CD4-positive, alpha-beta T cell (primary cell): Measurements from ENCODE around the gene CAMTA1. TPM values are rescaled to one million over a fixed set of nuclear protein-coding genes. Genes with fewer than 3 reads are reported as not detected.

Experiments
- ATAC-seq: fragments of 200-7000 bp; cut with Tn5 transposase; one replicate; pipeline ENCODE4 v1.10.0; 2022; ENCODE audit warnings: mild to moderate bottlenecking; ENCODE audit not compliant: poor library complexity
- CTCF ChIA-PET: fragments of 350-600 bp; sonication (Branson Sonifier 250); formaldehyde crosslinking; loops from one replicate; lab custom pipeline; 2021; ENCODE audit warnings: antibody characterized with exemption, inconsistent platforms; lab: Charles Lee
- POLR2A ChIA-PET: fragments of 350-600 bp; sonication (Branson Sonifier 250); formaldehyde crosslinking; loops from one replicate; lab custom pipeline; 2021; ENCODE audit warnings: antibody characterized with exemption, inconsistent platforms; lab: Charles Lee
- DNase-seq, 14 experiments: peaks; one replicate each; pipeline ENCODE4 v3.0.0-alpha.2; 2013 to 2020; ENCODE audit warnings: mixed read lengths in 2 of 14
- H3K27ac ChIP-seq, 2 donors: one replicate each; pipeline versions ENCODE4 v1.5.1 to v1.7.0; 2013; ENCODE audit warnings: low read length in 2 of 2, low read depth in 1 of 2, mild to moderate bottlenecking in 1 of 2
- H3K27me3 ChIP-seq, 2 experiments: 1 replicate in 1 of 2; 2 replicates in 1 of 2; pipeline versions ENCODE4 v1.6.1 to v1.7.0; 2013; ENCODE audit warnings: low read length in 2 of 2, control low read depth in 1 of 2, mild to moderate bottlenecking in 1 of 2, moderate library complexity in 1 of 2; ENCODE audit not compliant: insufficient read depth in 2 of 2, control insufficient read depth in 1 of 2
- H3K36me3 ChIP-seq: one replicate; pipeline ENCODE4 v1.6.1; 2013; ENCODE audit warnings: low read length, control low read depth; ENCODE audit not compliant: insufficient read depth
- H3K4me1 ChIP-seq: one replicate; pipeline ENCODE4 v1.6.1; 2013; ENCODE audit warnings: low read length, control low read depth; ENCODE audit not compliant: insufficient read depth
- H3K4me3 ChIP-seq: one replicate; pipeline ENCODE4 v1.5.1; 2013; ENCODE audit warnings: mild to moderate bottlenecking, low read length, moderate library complexity
- H3K9me3 ChIP-seq, 2 experiments: 1 replicate in 1 of 2; 2 replicates in 1 of 2; pipeline versions ENCODE4 v1.6.1 to v1.7.0; 2013; ENCODE audit warnings: low read length in 2 of 2, mild to moderate bottlenecking in 2 of 2, control low read depth in 1 of 2, moderate library complexity in 1 of 2; ENCODE audit not compliant: control insufficient read depth in 1 of 2, insufficient read depth in 1 of 2
- H3K27ac Mint-ChIP-seq: one replicate; pipeline ENCODE4 v1.8.0; 2020; ENCODE audit warnings: mixed read lengths
- H3K27me3 Mint-ChIP-seq: one replicate; pipeline ENCODE4 v1.8.0; 2021; ENCODE audit warnings: mixed read lengths
- H3K36me3 Mint-ChIP-seq: one replicate; pipeline ENCODE4 v1.8.0; 2021; ENCODE audit warnings: low read depth, mixed read lengths
- H3K4me1 Mint-ChIP-seq: one replicate; pipeline ENCODE4 v1.8.0; 2021; ENCODE audit warnings: low read depth, mixed read lengths
- H3K4me3 Mint-ChIP-seq: one replicate; pipeline ENCODE4 v1.8.0; 2020; ENCODE audit warnings: mild to moderate bottlenecking, mixed read lengths
- H3K9me3 Mint-ChIP-seq: one replicate; pipeline ENCODE4 v1.8.0; 2020; ENCODE audit warnings: mixed read lengths
- CTCF ChIP-seq: fragments of 200-600 bp; IDR thresholded peaks from one replicate; pipeline ENCODE4 v1.8.0; 2022; ENCODE audit warnings: antibody characterized with exemption, mild to moderate bottlenecking
- intact Hi-C, 2 experiments: fragments of 100-400 bp; cut with DNase I in 1 of 2; cut with micrococcal nuclease in 1 of 2; formaldehyde crosslinking; loops; one replicate each; pipeline versions ENCODE4 v1.15.1 to v1.9.0; 2023 to 2025; cut with DNase I, micrococcal nuclease
- total RNA-seq, 174 experiments: library from RNA in 2 of 174; stranded (reverse) in 2 of 174; gene quantifications; one replicate each; pipeline ENCODE4 v1.2.3 and lab custom pipeline; 2021 to 2026

Gene CAMTA1
- total RNA-seq, 2 experiments from 2014 or later: 38.6 to 39.3 TPM

GRCh38 chr1:7712731-7713323 lies 927.6 kb downstream of the CAMTA1 start:
- H3K27me3 Mint-ChIP-seq: peaks cover 68% of the 10 kb centered on the region
- no peaks in the 10 kb centered on the region for H3K9me3 Mint-ChIP-seq
- no peaks in the 10 kb centered on the region for H3K4me1 ChIP-seq
- DNase-seq: no peak
- no peaks in the 10 kb centered on the region for H3K36me3 Mint-ChIP-seq
- no peaks in the 10 kb centered on the region for H3K4me1 Mint-ChIP-seq
- no peaks in the 10 kb centered on the region for H3K36me3 ChIP-seq
- no peak overlapping the region for H3K27ac ChIP-seq
- TF ChIP-seq CTCF: no peak
- no peak overlapping the region for H3K27ac Mint-ChIP-seq
- H3K9me3 ChIP-seq: no peaks in the 10 kb centered on the region
- no peak overlapping the region for H3K4me3 Mint-ChIP-seq
- peaks cover 17 to 23% of the 10 kb centered on the region in 2 experiments for H3K27me3 ChIP-seq
- intact Hi-C loops: no loop called here
- no peak overlapping the region for H3K4me3 ChIP-seq
- ATAC-seq: no peak
- ChIA-PET POLR2A (no interaction called here), CTCF (no interaction called here)

GRCh38 chr1:7716506-7716905 lies 931.3 kb downstream of the CAMTA1 start:
- DNase-seq (no peak), ATAC-seq (no peak)
- Histone ChIP-seq H3K4me3 (no peak overlapping the region), H3K4me1 (no peaks in the 10 kb centered on the region), H3K27ac (no peak overlapping the region), H3K36me3 (no peaks in the 10 kb centered on the region), H3K9me3 (no peaks in the 10 kb centered on the region), H3K27me3 (peaks cover 4 to 5% of the 10 kb centered on the region in 2 experiments)
- H3K27ac Mint-ChIP-seq: no peak overlapping the region
- H3K27me3 Mint-ChIP-seq: peaks cover 53% of the 10 kb centered on the region
- intact Hi-C loops: no loop called here
- CTCF ChIA-PET: no interaction called here
- POLR2A ChIA-PET: no interaction called here
- H3K4me1 Mint-ChIP-seq: no peaks in the 10 kb centered on the region
- TF ChIP-seq CTCF: no peak
- no peaks in the 10 kb centered on the region for H3K9me3 Mint-ChIP-seq
- no peak overlapping the region for H3K4me3 Mint-ChIP-seq
- no peaks in the 10 kb centered on the region for H3K36me3 Mint-ChIP-seq

GRCh38 chr1:7717748-7718368 lies 932.6 kb downstream of the CAMTA1 start:
- Histone ChIP-seq H3K27ac (no peak overlapping the region), H3K9me3 (no peaks in the 10 kb centered on the region), H3K4me1 (no peaks in the 10 kb centered on the region), H3K4me3 (no peak overlapping the region), H3K36me3 (no peaks in the 10 kb centered on the region), H3K27me3 (peaks cover 0 to 8% of the 10 kb centered on the region in 2 experiments)
- intact Hi-C loops: no loop called here
- Mint-ChIP-seq H3K9me3 (no peaks in the 10 kb centered on the region), H3K4me1 (no peaks in the 10 kb centered on the region), H3K27ac (no peak overlapping the region), H3K27me3 (peaks cover 43% of the 10 kb centered on the region), H3K4me3 (no peak overlapping the region), H3K36me3 (no peaks in the 10 kb centered on the region)
- TF ChIP-seq CTCF: no peak
- CTCF ChIA-PET: interaction anchor here (0.7 kb wide), 1 partner anchor 10 kb away, joined by 3 read pairs; no protein-coding TSS in a partner anchor
- no peak for ATAC-seq
- POLR2A ChIA-PET: no interaction called here
- DNase-seq: no peak
